ENCODE data around the gene HYAL1.

Gene HYAL1

DNA sequence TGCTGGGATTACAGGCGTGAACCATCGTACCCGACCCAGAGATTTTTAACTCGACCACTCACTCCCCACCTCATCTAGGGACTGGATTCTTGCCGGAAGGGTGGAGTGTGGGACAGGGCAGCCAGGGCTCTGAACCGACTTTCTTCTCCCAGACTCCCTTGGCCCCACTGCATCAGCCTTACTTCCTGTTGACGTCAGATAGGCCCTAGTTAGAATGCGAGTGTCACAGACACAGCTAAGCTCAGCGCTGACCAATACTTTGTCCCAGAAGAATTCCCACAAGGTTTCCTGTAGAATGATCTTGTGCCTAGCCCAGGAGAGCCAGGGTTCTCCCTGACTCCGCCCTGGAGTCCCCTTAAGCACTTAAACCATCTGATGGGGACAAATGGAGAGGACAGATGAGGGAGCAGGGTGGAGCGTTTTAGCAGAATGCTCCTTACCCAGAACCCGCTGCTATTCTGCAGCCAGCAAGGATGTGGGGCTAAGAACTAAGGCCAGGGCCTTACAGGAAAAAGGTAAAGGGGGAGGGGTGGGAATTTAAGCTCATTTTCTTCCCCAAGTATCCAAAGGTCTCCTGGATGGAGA, 30.5 kb upstream of the HYAL1 start:
- no peak for DNase-seq

GRCh38 chr3:50331364-50331907, 28.1 kb upstream of the HYAL1 start:
- no peak for DNase-seq

DNA sequence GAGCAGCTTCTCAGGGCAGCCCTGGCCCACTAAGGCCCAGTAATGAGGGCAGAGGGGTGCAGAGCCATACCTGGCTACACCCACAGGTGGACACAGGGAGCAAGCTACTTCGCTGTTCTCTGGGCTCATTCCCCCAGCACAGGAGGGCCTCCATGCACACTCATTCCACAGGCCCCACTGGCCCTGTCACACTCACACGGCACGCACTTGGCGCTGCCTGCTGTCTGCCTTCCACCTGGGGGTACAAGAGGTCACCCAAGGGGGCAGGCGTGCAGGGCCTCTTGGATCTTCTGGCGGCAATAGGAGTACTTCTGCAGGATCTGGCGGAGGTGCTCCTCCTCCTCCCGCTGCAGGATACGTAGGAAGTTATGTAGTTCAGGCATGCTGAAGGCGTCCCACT, 27.0 kb upstream of the HYAL1 start:
- no peak for DNase-seq

GRCh38 chr3:50327943-50328691, 24.7 kb upstream of the HYAL1 start, which contains the start of gene TUSC2:
Gene TUSC2, minus strand, starts transcription at chr3:50328223. Its CDS starts 124 bp downstream, at chr3:50328099.
- peak; percentile 94 to 96 for DNase-seq

- DNase-seq: no peak
Measured at GRCh38 chr3:50327129-50327528, 23.8 kb upstream of the HYAL1 start.

- DNase-seq: no peak
Measured at GRCh38 chr3:50326182-50326541, 22.8 kb upstream of the HYAL1 start.

DNA sequence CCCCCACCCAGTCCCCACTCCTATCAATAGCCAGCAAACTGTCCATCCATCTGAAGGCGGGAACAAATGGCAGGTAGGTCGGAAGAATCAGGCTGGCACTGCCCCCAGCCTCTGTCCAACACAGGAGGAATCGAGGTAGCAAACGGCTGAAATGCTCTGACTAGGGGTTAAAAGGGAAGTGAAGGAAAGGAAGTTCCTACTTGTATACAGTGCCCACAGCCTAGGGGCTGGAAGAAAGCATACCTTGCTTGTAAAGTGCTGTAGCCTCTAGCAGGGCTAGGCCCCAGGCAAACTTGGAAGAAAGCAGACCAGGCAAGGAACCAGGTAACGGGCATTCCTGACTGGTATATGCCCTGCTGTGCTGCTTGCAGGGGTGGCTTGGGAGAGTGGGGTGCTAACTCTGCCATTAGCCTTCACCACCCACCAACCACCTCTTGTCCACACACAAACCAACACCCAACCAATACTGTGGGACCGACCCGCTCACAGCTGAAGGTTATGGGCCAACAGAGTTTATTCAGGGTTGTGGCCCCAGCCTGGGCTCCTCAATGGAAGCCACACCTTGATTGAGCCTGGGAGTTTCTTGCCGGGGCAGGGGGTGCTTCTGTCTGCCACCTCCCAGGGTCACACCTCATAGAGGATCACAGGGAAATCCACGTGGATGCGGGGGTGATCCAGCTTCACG, 22.3 kb upstream of the HYAL1 start:
- no peak for DNase-seq

DNA sequence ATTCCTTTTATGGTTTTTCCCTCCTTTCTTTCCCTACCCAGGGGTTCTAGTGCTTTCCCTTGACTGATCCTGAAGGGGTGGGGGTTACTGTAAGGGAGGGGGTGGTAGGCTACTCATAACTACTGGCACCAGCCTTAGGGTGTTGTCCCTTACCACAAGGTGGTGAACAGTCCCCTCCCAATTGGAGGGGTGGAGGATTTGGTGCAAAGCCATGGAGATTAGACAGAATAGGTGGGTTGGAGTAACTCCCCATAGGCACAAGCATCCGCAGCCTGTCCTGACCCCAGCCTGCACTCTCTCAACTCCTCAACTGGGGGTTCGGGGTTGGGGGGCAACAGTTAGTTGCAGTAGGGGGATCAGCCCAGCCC, 21.7 kb upstream of the HYAL1 start:
- no peak for DNase-seq

DNA sequence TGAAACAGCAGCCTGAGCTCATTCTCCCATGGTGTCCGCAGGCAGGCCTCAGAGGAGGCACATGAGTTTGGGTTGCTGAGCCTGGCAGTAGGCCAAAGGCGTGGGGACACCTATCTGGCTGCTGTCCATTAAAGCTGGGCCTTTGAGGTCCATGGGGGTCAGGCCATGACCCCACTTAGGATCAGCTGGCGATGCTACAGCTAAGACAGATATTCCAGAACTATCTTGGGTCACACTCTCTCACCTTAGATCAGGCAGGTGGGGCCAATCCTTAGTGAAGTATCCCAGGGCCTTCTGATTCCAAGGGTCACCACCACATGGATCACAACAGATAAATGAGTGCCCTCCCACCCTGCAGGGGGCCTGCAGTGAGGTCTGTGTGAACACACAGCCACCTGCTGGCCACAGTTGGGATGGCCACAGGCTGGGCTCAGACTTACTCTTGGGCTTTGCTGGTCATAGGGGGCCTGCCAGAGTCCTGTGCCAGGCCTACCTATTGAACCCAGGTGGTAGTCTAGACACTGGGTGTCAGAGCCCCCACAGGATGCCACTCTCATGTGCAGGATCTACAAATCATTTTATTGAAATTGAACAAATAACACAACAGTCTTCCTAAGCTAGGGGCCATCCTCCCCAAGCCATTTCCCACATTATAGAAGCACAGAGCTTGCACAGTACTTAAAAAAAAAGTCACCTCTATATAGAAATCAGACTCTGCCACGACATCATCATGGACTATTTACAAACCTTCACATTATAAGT, 21.2 kb upstream of the HYAL1 start:
- DNase-seq: peak; percentile 59 to 74

GRCh38 chr3:50323614-50324199, 20.3 kb upstream of the HYAL1 start:
- no peak for DNase-seq

GRCh38 chr3:50323092-50323600, 19.8 kb upstream of the HYAL1 start:
- no peak for DNase-seq

- DNase-seq: no peak
Measured at GRCh38 chr3:50322386-50323091, 19.2 kb upstream of the HYAL1 start, which contains the start of gene HYAL2. Gene HYAL2, minus strand, starts transcription at chr3:50322745. Its CDS starts 2,256 bp downstream, at chr3:50320489.

DNA sequence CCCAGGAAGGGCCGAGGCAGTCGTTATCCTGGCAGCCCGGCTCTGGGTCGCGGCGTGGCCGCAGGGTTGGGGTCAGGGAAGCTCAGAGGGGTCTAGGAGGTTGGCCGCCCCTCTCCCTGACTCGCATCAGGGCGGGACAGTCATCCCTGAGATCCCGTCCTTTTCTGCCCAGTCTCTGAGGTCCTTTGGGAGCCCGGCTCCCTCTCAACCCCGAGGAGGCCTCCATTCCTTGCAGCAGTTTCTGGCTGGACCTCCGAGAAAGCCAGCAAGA, 18.7 kb upstream of the HYAL1 start:
- DNase-seq: no peak

DNA sequence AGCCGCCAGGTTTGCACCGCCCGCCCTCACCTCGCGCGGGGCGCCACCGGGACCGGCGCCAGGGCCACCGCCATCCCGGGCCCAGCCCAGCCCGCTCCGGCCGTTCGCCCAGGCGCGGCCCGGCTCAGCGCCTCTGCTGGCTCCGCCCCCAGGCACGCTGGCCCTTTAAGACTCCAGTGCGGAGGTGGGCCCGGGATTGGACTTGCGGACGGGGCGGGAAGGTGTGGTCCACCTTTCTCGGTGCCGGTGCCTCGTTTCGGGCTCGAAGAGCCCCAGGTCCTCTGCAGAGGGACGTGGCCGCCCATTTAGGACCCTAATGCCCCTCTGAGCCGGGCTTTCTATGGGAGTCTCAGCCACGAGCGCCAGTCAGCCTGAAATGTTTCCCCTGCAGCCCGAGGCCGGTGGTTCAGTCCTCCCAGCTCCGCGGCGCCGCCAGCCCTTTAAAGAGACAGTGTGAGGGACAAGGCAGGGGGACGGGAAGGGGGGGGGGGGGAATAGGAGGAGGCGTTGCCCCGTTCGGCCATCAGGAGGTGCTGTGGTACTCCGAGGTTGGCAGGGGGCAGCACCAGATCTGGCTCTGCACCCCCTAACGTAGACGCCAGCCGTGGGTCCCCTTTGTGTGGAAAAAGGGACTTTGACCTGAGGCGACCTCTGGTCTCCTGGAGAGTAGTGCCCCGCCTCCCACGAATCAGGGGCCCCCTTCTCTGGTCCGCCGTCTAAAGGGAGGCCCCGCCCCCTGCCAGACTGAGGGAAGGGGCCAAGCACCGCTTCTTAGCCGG, 18.2 kb upstream of the HYAL1 start:
- peak; percentile 82 to 87 for DNase-seq

GRCh38 chr3:50320853-50321335, 17.5 kb upstream of the HYAL1 start:
- peak in 1 of 2 donors; percentile 69 for DNase-seq

- DNase-seq: no peak
Measured at GRCh38 chr3:50319894-50320625, 16.7 kb upstream of the HYAL1 start.

GRCh38 chr3:50319181-50319893, 16.0 kb upstream of the HYAL1 start:
- DNase-seq: no peak

GRCh38 chr3:50318615-50319014, 15.2 kb upstream of the HYAL1 start:
- DNase-seq: no peak

DNA sequence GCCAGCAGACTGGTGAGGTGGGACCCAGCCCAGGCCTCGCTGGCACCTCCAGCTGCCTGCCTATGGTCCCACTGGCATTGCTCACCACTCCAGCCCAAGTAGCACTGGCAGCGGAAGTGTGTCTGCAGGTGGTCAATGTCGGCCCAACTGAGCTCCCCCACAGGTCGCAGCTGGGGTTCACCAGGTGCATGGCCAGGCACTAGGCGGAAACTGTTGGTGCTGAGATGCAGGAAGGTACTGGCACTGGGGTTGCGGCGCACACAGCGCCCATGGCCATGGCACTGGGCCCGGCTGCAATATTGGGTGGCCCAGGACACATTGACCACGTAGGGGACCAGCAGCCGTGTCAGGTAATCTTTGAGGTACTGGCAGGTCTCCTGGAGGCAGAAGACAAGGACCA, 14.8 kb upstream of the HYAL1 start:
- DNase-seq: no peak

DNA sequence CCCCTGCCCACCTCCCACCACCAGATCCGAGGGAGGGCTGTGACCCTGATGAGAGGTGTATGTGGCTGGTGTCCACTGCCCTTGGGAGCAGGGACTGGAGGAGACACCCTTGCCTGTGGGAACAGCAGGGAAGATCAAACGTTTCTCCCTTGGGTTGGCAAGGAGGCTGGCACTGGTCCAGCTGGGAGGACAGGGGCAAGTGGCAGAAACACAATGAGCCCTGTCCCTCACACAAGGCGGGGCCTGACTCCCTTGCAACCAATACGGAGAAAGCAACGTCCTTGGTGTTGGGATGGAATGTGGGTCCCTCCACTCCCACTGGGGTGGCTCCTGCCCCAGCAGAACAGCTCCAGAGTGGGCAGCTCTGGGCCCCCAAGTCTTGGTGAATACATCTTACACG, 13.9 kb upstream of the HYAL1 start:
- DNase-seq: no peak

Measured in CD4-positive, alpha-beta T cell treated with Interferon alpha-2 for 1 hour (primary cell).